ENCODE data around the gene KMO. TPM values are rescaled to one million over a fixed set of nuclear protein-coding genes. Genes with fewer than 3 reads are reported as not detected.

Gene KMO
- total and polyA plus RNA-seq, 2 donors from 2014 or later, result 2.3 to 35.5 TPM

DNA sequence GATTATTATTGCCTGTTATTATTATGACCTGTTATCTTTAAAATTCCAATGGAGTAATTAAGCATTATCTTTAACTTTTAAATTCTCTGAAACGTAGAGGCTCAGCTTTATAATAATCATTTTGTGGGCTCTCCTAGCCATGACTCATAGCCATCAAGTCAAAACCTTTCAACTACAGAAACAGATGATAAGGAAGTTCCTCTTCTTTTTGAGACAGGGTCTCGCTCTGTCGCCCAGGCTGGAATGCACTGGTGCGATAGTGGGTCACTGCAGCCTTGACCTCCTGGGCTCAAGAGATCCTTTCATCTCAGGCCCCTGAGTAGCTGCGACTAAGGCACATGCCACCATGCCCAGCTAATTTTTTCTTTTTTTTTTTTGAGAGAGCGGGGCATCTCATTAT is 64.5 kb downstream of the KMO start:
- Histone ChIP-seq H3K9me3 (ENCODE audit: control insufficient read depth in 2 of 3, insufficient read depth in 1 of 3, low read length in 3 of 3) (no peaks in the 10 kb centered on the region), H3K9ac (ENCODE audit: low read length in 3 of 3) (no peak overlapping the region), H3K27me3 (ENCODE audit: control insufficient read depth, insufficient read depth, low read length) (no peaks in the 10 kb centered on the region), H3K36me3 (ENCODE audit: control insufficient read depth in 2 of 3, insufficient read depth in 3 of 3, low read length in 3 of 3) (peaks cover 0 to 3% (median 0%) of the 10 kb centered on the region in 3 donors), H3K4me3 (ENCODE audit: low read length in 3 of 3) (no peak overlapping the region), H3K27ac (ENCODE audit: low read depth in 2 of 2, low read length in 2 of 2) (no peak overlapping the region), H3K4me1 (ENCODE audit: control insufficient read depth in 2 of 3, insufficient read depth in 2 of 3, low read depth in 1 of 3, low read length in 3 of 3) (no peaks in the 10 kb centered on the region)
- no peak for FAIRE-seq
- TF ChIP-seq, protein P1, sequence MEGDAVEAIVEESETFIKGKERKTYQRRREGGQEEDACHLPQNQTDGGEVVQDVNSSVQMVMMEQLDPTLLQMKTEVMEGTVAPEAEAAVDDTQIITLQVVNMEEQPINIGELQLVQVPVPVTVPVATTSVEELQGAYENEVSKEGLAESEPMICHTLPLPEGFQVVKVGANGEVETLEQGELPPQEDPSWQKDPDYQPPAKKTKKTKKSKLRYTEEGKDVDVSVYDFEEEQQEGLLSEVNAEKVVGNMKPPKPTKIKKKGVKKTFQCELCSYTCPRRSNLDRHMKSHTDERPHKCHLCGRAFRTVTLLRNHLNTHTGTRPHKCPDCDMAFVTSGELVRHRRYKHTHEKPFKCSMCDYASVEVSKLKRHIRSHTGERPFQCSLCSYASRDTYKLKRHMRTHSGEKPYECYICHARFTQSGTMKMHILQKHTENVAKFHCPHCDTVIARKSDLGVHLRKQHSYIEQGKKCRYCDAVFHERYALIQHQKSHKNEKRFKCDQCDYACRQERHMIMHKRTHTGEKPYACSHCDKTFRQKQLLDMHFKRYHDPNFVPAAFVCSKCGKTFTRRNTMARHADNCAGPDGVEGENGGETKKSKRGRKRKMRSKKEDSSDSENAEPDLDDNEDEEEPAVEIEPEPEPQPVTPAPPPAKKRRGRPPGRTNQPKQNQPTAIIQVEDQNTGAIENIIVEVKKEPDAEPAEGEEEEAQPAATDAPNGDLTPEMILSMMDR (IDR thresholded peaks at IDR 0.05; ENCODE audit: borderline replicate concordance, extremely low read depth, insufficient read depth), result no peak
- no peak for DNase-seq
- intact Hi-C loops (cut with DNase I), result no loop called here

- FAIRE-seq, result no peak
- Histone ChIP-seq H3K4me3 (ENCODE audit: low read length in 3 of 3) (no peak overlapping the region), H3K9me3 (ENCODE audit: control insufficient read depth in 2 of 3, insufficient read depth in 1 of 3, low read length in 3 of 3) (no peaks in the 10 kb centered on the region), H3K27me3 (ENCODE audit: control insufficient read depth, insufficient read depth, low read length) (no peaks in the 10 kb centered on the region), H3K36me3 (ENCODE audit: control insufficient read depth in 2 of 3, insufficient read depth in 3 of 3, low read length in 3 of 3) (peaks cover 0 to 3% (median 0%) of the 10 kb centered on the region in 3 donors), H3K27ac (ENCODE audit: low read depth in 2 of 2, low read length in 2 of 2) (no peak overlapping the region), H3K9ac (ENCODE audit: low read length in 3 of 3) (no peak overlapping the region), H3K4me1 (ENCODE audit: control insufficient read depth in 2 of 3, insufficient read depth in 2 of 3, low read depth in 1 of 3, low read length in 3 of 3) (no peaks in the 10 kb centered on the region)
- TF ChIP-seq, protein P1 (IDR thresholded peaks at IDR 0.05; ENCODE audit: borderline replicate concordance, extremely low read depth, insufficient read depth), result no peak
- DNase-seq, result peak in 1 of 5 donors; percentile 23
- intact Hi-C loops (cut with DNase I), result no loop called here
Observed at GRCh38 chr1:241598249-241598648, 66.1 kb downstream of the KMO start.

GRCh38 chr1:241600496-241600901 is 68.3 kb downstream of the KMO start:
- H3K9ac ChIP-seq (ENCODE audit: low read length in 3 of 3), result no peak overlapping the region
- DNase-seq, result peak in 1 of 5 donors; percentile 11
- H3K4me3 ChIP-seq (ENCODE audit: low read length in 3 of 3), result no peak overlapping the region
- no peaks in the 10 kb centered on the region for H3K27me3 ChIP-seq (ENCODE audit: control insufficient read depth, insufficient read depth, low read length)
- intact Hi-C loops (cut with DNase I), result no loop called here
- no peak overlapping the region for H3K27ac ChIP-seq (ENCODE audit: low read depth in 2 of 2, low read length in 2 of 2)
- H3K9me3 ChIP-seq (ENCODE audit: control insufficient read depth in 2 of 3, insufficient read depth in 1 of 3, low read length in 3 of 3), result no peaks in the 10 kb centered on the region
- H3K36me3 ChIP-seq (ENCODE audit: control insufficient read depth in 2 of 3, insufficient read depth in 3 of 3, low read length in 3 of 3), result no peaks in the 10 kb centered on the region
- TF ChIP-seq, protein P1 (IDR thresholded peaks at IDR 0.05; ENCODE audit: borderline replicate concordance, extremely low read depth, insufficient read depth), result no peak
- peaks cover 0 to 3% (median 0%) of the 10 kb centered on the region in 3 donors for H3K4me1 ChIP-seq (ENCODE audit: control insufficient read depth in 2 of 3, insufficient read depth in 2 of 3, low read depth in 1 of 3, low read length in 3 of 3)
- FAIRE-seq, result no peak

- H3K9ac ChIP-seq (ENCODE audit: low read length in 3 of 3), result no peak overlapping the region
- no peaks in the 10 kb centered on the region for H3K36me3 ChIP-seq (ENCODE audit: control insufficient read depth in 2 of 3, insufficient read depth in 3 of 3, low read length in 3 of 3)
- no peak overlapping the region for H3K27ac ChIP-seq (ENCODE audit: low read depth in 2 of 2, low read length in 2 of 2)
- TF ChIP-seq, protein P1 (IDR thresholded peaks at IDR 0.05; ENCODE audit: borderline replicate concordance, extremely low read depth, insufficient read depth), result no peak
- DNase-seq (no peak), FAIRE-seq (no peak)
- intact Hi-C loops (cut with DNase I), result no loop called here
- H3K27me3 ChIP-seq (ENCODE audit: control insufficient read depth, insufficient read depth, low read length), result no peaks in the 10 kb centered on the region
- no peaks in the 10 kb centered on the region for H3K9me3 ChIP-seq (ENCODE audit: control insufficient read depth in 2 of 3, insufficient read depth in 1 of 3, low read length in 3 of 3)
- H3K4me3 ChIP-seq (ENCODE audit: low read length in 3 of 3), result no peak overlapping the region
- peaks cover 0 to 3% (median 0%) of the 10 kb centered on the region in 3 donors for H3K4me1 ChIP-seq (ENCODE audit: control insufficient read depth in 2 of 3, insufficient read depth in 2 of 3, low read depth in 1 of 3, low read length in 3 of 3)
Observed at GRCh38 chr1:241603731-241604245, 71.6 kb downstream of the KMO start.

Data from kidney (tissue), 14 donors.